SK-N-SH treated with all-trans-retinoic acid at 6 μM for 48 hours (cell line): ENCODE data around the gene NGB.

Source experiments
- TCF4 ChIP-seq: fragments of 250-450 bp; sonication (Bioruptor Pico); IDR thresholded peaks from 2 replicates; pipeline ENCODE4 v1.8.0; 2021; ENCODE audit warnings: mild to moderate bottlenecking, moderate library complexity, borderline replicate concordance
- ZFP3 ChIP-seq: fragments of 250-450 bp; sonication (Bioruptor Pico); IDR thresholded peaks from 2 replicates; pipeline ENCODE4 v1.5.0; 2020; ENCODE audit warnings: mild to moderate bottlenecking, moderate library complexity
- ZNF565 ChIP-seq: fragments of 450-650 bp; formaldehyde crosslinking; conservative IDR thresholded peaks from 2 replicates; pipeline ENCODE4 v1.5.0; 2020; ENCODE audit warnings: low read depth, mild to moderate bottlenecking, moderate library complexity
- TF ChIP-seq, protein P1 (sequence below): fragments of 250-450 bp; sonication (Bioruptor Pico); IDR thresholded peaks from 2 replicates; pipeline ENCODE4 v1.8.0; 2020; ENCODE audit warnings: mild to moderate bottlenecking, moderate library complexity, borderline replicate concordance

DNA sequence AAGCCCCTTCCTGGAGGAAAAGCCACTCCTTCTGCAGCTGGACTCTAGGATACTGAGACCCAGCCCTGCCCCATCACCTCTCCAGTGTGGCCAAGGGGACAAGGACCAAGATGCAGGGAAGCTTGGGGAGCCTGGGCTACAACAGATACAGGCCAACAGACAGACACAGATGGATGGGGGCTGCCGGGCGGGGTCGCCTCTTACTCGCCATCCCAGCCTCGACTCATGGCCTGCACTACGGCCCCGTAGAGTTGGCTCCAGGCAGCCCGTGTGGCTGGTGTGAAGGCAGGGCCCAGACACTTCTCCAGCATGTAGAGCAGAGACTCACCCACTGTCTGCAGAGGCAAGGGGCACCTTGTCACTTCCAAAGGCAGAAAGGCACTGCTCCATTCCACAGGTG, 4.7 kb downstream of the NGB start:
- no peak for TF ChIP-seq ZNF565 (CRISPR knock-in tag)
- no peak for TF ChIP-seq TCF4
- TF ChIP-seq, protein P1, sequence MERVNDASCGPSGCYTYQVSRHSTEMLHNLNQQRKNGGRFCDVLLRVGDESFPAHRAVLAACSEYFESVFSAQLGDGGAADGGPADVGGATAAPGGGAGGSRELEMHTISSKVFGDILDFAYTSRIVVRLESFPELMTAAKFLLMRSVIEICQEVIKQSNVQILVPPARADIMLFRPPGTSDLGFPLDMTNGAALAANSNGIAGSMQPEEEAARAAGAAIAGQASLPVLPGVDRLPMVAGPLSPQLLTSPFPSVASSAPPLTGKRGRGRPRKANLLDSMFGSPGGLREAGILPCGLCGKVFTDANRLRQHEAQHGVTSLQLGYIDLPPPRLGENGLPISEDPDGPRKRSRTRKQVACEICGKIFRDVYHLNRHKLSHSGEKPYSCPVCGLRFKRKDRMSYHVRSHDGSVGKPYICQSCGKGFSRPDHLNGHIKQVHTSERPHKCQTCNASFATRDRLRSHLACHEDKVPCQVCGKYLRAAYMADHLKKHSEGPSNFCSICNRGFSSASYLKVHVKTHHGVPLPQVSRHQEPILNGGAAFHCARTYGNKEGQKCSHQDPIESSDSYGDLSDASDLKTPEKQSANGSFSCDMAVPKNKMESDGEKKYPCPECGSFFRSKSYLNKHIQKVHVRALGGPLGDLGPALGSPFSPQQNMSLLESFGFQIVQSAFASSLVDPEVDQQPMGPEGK: no peak
- TF ChIP-seq ZFP3 (CRISPR knock-in tag): no peak
